GM12891 (cell line): ENCODE results near the gene ANKFN1.

Experiments
- PAX5 ChIP-seq: IDR thresholded peaks from 2 replicates; pipeline ENCODE4 v1.6.1; 2011; ENCODE audit warnings: low read length, moderate library complexity, mild to moderate bottlenecking; ENCODE audit not compliant: insufficient read depth, severe bottlenecking
- POLR2A ChIP-seq: IDR thresholded peaks from 2 replicates; pipeline ENCODE4 v1.6.1; 2011; ENCODE audit warnings: low read depth, low read length, control low read depth
- POLR2AphosphoS5 ChIP-seq: IDR thresholded peaks from 2 replicates; pipeline ENCODE4 v1.6.1; 2011; ENCODE audit warnings: low read depth, low read length, control low read depth
- POU2F2 ChIP-seq: IDR thresholded peaks from 2 replicates; pipeline ENCODE4 v1.6.1; 2011; ENCODE audit warnings: low read depth, mild to moderate bottlenecking, control low read depth, low read length, moderate library complexity
- SPI1 ChIP-seq: IDR thresholded peaks from 2 replicates; pipeline ENCODE4 v1.6.1; 2011; ENCODE audit warnings: low read depth, low read length, control low read depth
- TAF1 ChIP-seq: IDR thresholded peaks from 2 replicates; pipeline ENCODE4 v1.6.1; 2011; ENCODE audit warnings: low read depth, low read length, control low read depth

- TF ChIP-seq POLR2AphosphoS5 (no peak), POLR2A (no peak), TAF1 (no peak), PAX5 (no peak), SPI1 (no peak), POU2F2 (no peak)
Measured at GRCh38 chr17:56173958-56174835, 20.9 kb downstream of the ANKFN1 start.
